ENCODE data around the gene PRPF8. TPM values are rescaled to one million over a fixed set of nuclear protein-coding genes. Genes with fewer than 3 reads are reported as not detected.

Gene PRPF8
- total RNA-seq, 1 experiment from 2014 or later: 103 TPM

- Histone ChIP-seq H2AFZ (ENCODE audit: low read length) (peak overlapping the region; percentile 92), H3K36me3 (ENCODE audit: low read depth, low read length) (no peaks in the 10 kb centered on the region; the same call in 1 of the 2 replicates), H3K4me1 (ENCODE audit: insufficient read depth, low read length) (no peaks in the 10 kb centered on the region), H3K9me3 (ENCODE audit: low read length) (no peaks in the 10 kb centered on the region), H3K4me3 (ENCODE audit: low read length) (peak overlapping the region; percentile 73), H3K9me2 (replicated peaks; ENCODE audit: low read length) (no peaks in the 10 kb centered on the region), H4K20me1 (ENCODE audit: low read length) (no peaks in the 10 kb centered on the region), H3K9ac (ENCODE audit: low read length) (peak overlapping the region; percentile 78), H3F3A (ENCODE audit: low read length, unreplicated experiment) (no peaks in the 10 kb centered on the region), H3K79me2 (ENCODE audit: low read length) (no peaks in the 10 kb centered on the region), H3K4me2 (ENCODE audit: low read length) (peak overlapping the region; percentile 99), H3K27ac (ENCODE audit: low read length) (peak overlapping the region; percentile 51), H3K27me3 (ENCODE audit: low read length) (no peaks in the 10 kb centered on the region)
- intact Hi-C loops (cut with micrococcal nuclease): no loop called here
- ChIA-PET POLR2A (ENCODE audit: unreplicated experiment) (interaction anchor here (0.7 kb wide), 1 partner anchor 21 kb away, joined by 9 read pairs; the partner anchor contains the start of gene RILP), CTCF (interaction anchor here (3.1 kb wide), 1 partner anchor 55 kb away, joined by 34 read pairs; no protein-coding TSS in a partner anchor)
- no peak for TF ChIP-seq EZH2phosphoT487 (IDR thresholded peaks at IDR 0.05; ENCODE audit: borderline replicate concordance, low read length)
- TF ChIP-seq, protein P1, sequence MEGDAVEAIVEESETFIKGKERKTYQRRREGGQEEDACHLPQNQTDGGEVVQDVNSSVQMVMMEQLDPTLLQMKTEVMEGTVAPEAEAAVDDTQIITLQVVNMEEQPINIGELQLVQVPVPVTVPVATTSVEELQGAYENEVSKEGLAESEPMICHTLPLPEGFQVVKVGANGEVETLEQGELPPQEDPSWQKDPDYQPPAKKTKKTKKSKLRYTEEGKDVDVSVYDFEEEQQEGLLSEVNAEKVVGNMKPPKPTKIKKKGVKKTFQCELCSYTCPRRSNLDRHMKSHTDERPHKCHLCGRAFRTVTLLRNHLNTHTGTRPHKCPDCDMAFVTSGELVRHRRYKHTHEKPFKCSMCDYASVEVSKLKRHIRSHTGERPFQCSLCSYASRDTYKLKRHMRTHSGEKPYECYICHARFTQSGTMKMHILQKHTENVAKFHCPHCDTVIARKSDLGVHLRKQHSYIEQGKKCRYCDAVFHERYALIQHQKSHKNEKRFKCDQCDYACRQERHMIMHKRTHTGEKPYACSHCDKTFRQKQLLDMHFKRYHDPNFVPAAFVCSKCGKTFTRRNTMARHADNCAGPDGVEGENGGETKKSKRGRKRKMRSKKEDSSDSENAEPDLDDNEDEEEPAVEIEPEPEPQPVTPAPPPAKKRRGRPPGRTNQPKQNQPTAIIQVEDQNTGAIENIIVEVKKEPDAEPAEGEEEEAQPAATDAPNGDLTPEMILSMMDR (conservative IDR thresholded peaks at IDR 0.05; ENCODE audit: low read depth, low read length): peak; percentile 28; the same call in 1 of the 2 replicates
- peak; percentile 77 for ATAC-seq
- BruUV-seq (replicated peaks): no TSS peak
- DNase-seq: peak; percentile 81
These were observed 55.7 kb downstream of the PRPF8 start for GRCh38 chr17:1628856-1629503.

DNA sequence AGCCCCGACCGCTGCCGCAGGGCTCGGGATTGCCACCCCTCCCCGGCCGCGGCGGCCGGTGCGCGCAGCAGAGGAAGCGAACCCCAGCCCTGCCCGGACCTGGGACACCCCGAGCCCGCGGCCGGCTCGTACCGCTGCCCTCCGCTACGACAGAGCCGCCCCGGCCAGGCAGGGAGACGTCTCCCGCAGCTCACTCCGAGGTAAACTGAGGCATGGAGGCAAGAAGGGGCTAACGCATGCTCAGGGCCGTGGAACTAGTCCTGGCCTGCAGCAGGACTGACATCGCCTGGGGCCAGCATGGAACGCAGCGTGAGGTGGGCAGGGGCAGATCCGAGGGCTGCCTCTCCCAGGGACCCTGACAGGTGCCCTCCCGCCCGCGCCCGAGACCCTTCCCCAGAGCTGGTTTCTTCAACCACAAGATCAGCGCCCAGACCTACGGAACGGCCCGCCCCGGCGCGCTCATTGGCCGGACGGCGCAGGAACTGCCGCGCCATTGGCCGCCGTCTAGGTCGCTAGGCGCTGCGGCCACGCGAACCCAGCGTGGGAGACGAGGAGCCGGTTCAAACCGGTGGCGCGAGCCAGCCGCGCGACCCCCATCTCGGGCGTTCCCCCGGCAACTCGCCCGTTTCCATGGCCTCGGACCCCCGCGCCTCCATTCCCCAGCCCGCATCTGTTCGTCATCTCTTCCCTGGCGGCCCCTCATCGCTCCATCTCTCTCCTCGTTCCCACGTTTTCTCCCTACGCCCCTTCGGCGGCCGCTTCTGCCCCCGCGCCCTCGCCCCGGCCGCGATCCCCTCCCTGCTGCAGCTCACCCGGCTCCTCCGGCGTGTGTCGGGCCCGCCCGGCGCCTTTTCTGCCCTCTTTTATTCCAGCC is 56.4 kb downstream of the PRPF8 start, which contains the start of gene SLC43A2:
Gene SLC43A2, minus strand, starts transcription at position 853 of the 874 bp plus-strand sequence. CDS start 960 bp downstream, outside the sequence.
- no peaks in the 10 kb centered on the region for H3F3A ChIP-seq (ENCODE audit: low read length, unreplicated experiment)
- intact Hi-C loops (cut with micrococcal nuclease): no loop called here
- peak; percentile 69 for DNase-seq
- peak within 1 kb of the TSS; percentile 92 for H2AFZ ChIP-seq (ENCODE audit: low read length)
- no peaks in the 10 kb centered on the region for H3K4me1 ChIP-seq (ENCODE audit: insufficient read depth, low read length)
- H3K9ac ChIP-seq (ENCODE audit: low read length): peak within 1 kb of the TSS; percentile 78
- TF ChIP-seq EZH2phosphoT487 (IDR thresholded peaks at IDR 0.05; ENCODE audit: borderline replicate concordance, low read length) (no peak), EZH2 (IDR thresholded peaks at IDR 0.05; ENCODE audit: low read length, unreplicated experiment) (no peak)
- TF ChIP-seq, protein P1 (conservative IDR thresholded peaks at IDR 0.05; ENCODE audit: low read depth, low read length): no peak
- H3K79me2 ChIP-seq (ENCODE audit: low read length): no peaks in the 10 kb centered on the region
- peak within 1 kb of the TSS; percentile 99 for H3K4me2 ChIP-seq (ENCODE audit: low read length)
- no peaks in the 10 kb centered on the region; the same call in 1 of the 2 replicates for H3K36me3 ChIP-seq (ENCODE audit: low read depth, low read length)
- H3K9me2 ChIP-seq (replicated peaks; ENCODE audit: low read length): no peaks in the 10 kb centered on the region
- H4K20me1 ChIP-seq (ENCODE audit: low read length): no peaks in the 10 kb centered on the region
- ChIA-PET CTCF (interaction anchor here (3.1 kb wide), 1 partner anchor 54 kb away, joined by 34 read pairs; no protein-coding TSS in a partner anchor), POLR2A (ENCODE audit: unreplicated experiment) (interaction anchor here (0.7 kb wide), 1 partner anchor 21 kb away, joined by 9 read pairs; the partner anchor contains the start of gene RILP)
- peak within 1 kb of the TSS; percentile 73 for H3K4me3 ChIP-seq (ENCODE audit: low read length)
- BruUV-seq (replicated peaks): no TSS peak
- no peaks in the 10 kb centered on the region for H3K27me3 ChIP-seq (ENCODE audit: low read length)
- no peaks in the 10 kb centered on the region for H3K9me3 ChIP-seq (ENCODE audit: low read length)
- H3K27ac ChIP-seq (ENCODE audit: low read length): peak within 1 kb of the TSS; percentile 51
- peak; percentile 81 for ATAC-seq

All from PC-3 (cell line).